ENCODE results near the gene STRIP1.

STRIP1 gene

DNA sequence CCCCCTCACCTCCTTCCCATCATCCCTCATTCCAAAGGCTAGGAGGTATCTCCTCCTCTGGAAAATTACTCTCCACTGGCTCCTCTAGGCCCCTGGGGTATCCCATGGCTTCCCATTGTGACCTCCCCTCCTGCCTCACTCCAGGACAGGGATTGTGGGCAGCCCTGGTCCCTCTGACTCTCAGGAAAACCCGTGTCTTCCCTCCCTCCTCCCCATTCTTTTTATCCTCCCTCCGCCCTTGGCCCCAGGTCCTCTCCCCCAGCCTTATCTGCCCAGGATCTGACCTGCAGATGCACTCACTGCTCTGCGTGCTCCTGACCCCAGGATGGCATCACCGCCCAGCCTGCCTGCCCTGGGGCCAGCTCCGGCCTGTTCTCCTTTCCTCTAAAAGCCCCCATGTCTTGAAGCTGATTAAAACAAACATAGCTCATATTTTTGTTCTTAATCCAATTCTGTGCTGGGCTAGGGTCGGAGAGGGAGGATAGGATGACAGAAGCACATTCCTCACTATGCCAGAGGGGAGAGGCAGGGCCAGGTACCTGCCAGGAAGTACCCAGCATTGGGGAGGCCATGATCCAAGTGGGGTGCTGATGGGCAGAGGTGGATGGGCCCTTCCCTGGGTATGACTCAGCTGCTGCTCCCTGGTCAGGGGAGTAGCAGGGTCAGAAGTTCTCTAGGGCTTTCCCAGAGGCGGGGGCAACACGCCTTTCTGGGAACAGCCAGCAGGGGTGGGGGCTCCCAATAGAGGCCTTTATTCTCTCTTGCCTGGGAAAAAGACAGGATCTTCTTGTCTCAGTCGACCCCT is 64.0 kb downstream of the STRIP1 start:
- no peak for DNase-seq

DNA sequence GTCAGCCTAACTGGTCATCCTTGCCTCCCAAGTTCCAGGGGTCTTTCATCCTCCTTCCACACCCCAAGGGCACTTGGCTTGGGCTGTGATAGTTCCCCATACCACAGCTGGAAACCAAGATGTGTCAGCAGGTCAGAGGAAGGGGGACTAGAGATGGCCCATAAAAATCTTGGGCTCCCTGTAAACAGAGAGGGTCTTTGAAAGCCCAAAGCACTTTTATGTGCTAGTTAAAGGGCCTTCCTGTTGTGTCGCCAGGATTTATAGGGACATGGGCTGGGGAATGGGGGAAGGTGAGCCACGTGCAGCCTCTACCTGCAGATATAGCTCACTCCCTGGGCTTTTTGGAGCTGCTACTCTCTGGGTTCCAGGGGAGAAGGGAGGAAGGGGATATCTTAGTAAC is 65.9 kb downstream of the STRIP1 start:
- DNase-seq: no peak

DNA sequence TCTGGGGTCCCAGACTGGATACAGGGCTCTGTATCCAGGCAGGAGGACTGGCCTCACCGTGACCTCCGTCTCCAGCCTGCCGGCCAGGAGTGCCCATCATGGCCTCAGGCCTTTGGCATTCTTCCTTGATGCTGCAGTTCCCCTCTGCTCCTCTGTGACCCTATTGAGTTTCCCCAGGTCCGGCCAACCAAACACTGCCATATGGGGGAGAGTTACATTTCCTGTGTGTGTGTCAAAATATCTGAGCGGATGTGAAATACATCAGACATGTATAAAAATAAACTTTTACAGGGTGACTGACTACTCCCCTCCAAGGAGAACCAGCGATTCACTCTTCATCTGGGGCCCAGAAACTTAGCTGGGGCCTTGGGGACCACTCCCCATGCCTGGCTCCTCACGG is 67.7 kb downstream of the STRIP1 start:
- DNase-seq: no peak

Measured in activated CD4-positive, alpha-beta T cell treated with anti-CD3 and anti-CD28 coated beads, Interleukin-2, amount 50 U/mL, for 4 hours (primary cell).